Middle frontal gyrus (tissue), 1 donor: ENCODE measurements around the gene FMNL2.
"Not testable (repeated sequence)": the region's sequence is repeated elsewhere in the genome, so short reads cannot be mapped to it uniquely, and the experiment has no call there.

Source experiments
- DNase-seq: peaks from one replicate; pipeline ENCODE4 v3.0.0-alpha.2; 2015; ENCODE audit warnings: low spot score; ENCODE audit errors: extremely low spot score

FMNL2 gene

GRCh38 chr2:152468899-152469692 is 134.1 kb downstream of the FMNL2 start:
- DNase-seq = no peak

GRCh38 chr2:152470861-152471854 is 136.2 kb downstream of the FMNL2 start:
- DNase-seq = no peak

- DNase-seq = no peak
These were observed 137.5 kb downstream of the FMNL2 start for GRCh38 chr2:152472481-152472887.

GRCh38 chr2:152473151-152473857 is 138.3 kb downstream of the FMNL2 start:
- DNase-seq = no peak

GRCh38 chr2:152474523-152474922 is 139.5 kb downstream of the FMNL2 start:
- not testable (repeated sequence) for DNase-seq

GRCh38 chr2:152475982-152476381 is 141.0 kb downstream of the FMNL2 start:
- no peak for DNase-seq

- no peak for DNase-seq
These were observed 142.5 kb downstream of the FMNL2 start for GRCh38 chr2:152477347-152478092.

- DNase-seq = no peak
These were observed 144.3 kb downstream of the FMNL2 start for GRCh38 chr2:152479282-152479681.

GRCh38 chr2:152480821-152481399 is 145.9 kb downstream of the FMNL2 start:
- no peak for DNase-seq

- no peak for DNase-seq
These were observed 147.1 kb downstream of the FMNL2 start for GRCh38 chr2:152481881-152482583.

GRCh38 chr2:152483276-152484063 is 148.5 kb downstream of the FMNL2 start:
- no peak for DNase-seq

- DNase-seq = no peak
These were observed 151.2 kb downstream of the FMNL2 start for GRCh38 chr2:152485954-152486736.

GRCh38 chr2:152486737-152487400 is 151.9 kb downstream of the FMNL2 start:
- DNase-seq = no peak

GRCh38 chr2:152488075-152488474 is 153.1 kb downstream of the FMNL2 start:
- no peak for DNase-seq

- DNase-seq = no peak
These were observed 154.4 kb downstream of the FMNL2 start for GRCh38 chr2:152489364-152489763.

- no peak for DNase-seq
These were observed 155.9 kb downstream of the FMNL2 start for GRCh38 chr2:152490686-152491455.

- no peak for DNase-seq
These were observed 157.2 kb downstream of the FMNL2 start for GRCh38 chr2:152492131-152492530.
